ENCODE data around the gene DIAPH1.

Gene DIAPH1

GRCh38 chr5:141656396-141656795 lies 37.6 kb upstream of the DIAPH1 start:
- TF ChIP-seq ZFX (IDR thresholded peaks at IDR 0.05; ENCODE audit: borderline replicate concordance) (no peak), CTCF (IDR thresholded peaks at IDR 0.05) (no peak)

GRCh38 chr5:141655020-141655419 lies 36.2 kb upstream of the DIAPH1 start:
- no peak for TF ChIP-seq CTCF (IDR thresholded peaks at IDR 0.05)
- no peak for TF ChIP-seq ZFX (IDR thresholded peaks at IDR 0.05; ENCODE audit: borderline replicate concordance)

More at GRCh38 chr5:141656396-141656795, 37.6 kb upstream of the DIAPH1 start:
- no peak overlapping the region for H3K27ac ChIP-seq

GRCh38 chr5:141654298-141654697 lies 35.5 kb upstream of the DIAPH1 start:
- TF ChIP-seq CTCF (IDR thresholded peaks at IDR 0.05): no peak
- no peak for TF ChIP-seq ZFX (IDR thresholded peaks at IDR 0.05; ENCODE audit: borderline replicate concordance)
- no peak overlapping the region for H3K27ac ChIP-seq

More at GRCh38 chr5:141655020-141655419, 36.2 kb upstream of the DIAPH1 start:
- no peak overlapping the region for H3K27ac ChIP-seq

GRCh38 chr5:141651728-141652105 lies 32.9 kb upstream of the DIAPH1 start:
- H3K27ac ChIP-seq: no peak overlapping the region
- TF ChIP-seq ZFX (IDR thresholded peaks at IDR 0.05; ENCODE audit: borderline replicate concordance): no peak
- no peak for TF ChIP-seq CTCF (IDR thresholded peaks at IDR 0.05)

GRCh38 chr5:141650851-141651727 lies 32.3 kb upstream of the DIAPH1 start, which contains the start of gene FCHSD1:
Gene FCHSD1, minus strand, starts transcription at chr5:141651418. Its CDS starts 50 bp downstream, at chr5:141651368.
- H3K27ac ChIP-seq: no peak within 1 kb of the TSS
- TF ChIP-seq CTCF (IDR thresholded peaks at IDR 0.05): no peak
- no peak for TF ChIP-seq ZFX (IDR thresholded peaks at IDR 0.05; ENCODE audit: borderline replicate concordance)

- no peak overlapping the region for H3K27ac ChIP-seq
- no peak for TF ChIP-seq ZFX (IDR thresholded peaks at IDR 0.05; ENCODE audit: borderline replicate concordance)
- TF ChIP-seq CTCF (IDR thresholded peaks at IDR 0.05): no peak
These were observed 31.2 kb upstream of the DIAPH1 start for GRCh38 chr5:141649972-141650371.

GRCh38 chr5:141649056-141649688 lies 30.4 kb upstream of the DIAPH1 start:
- H3K27ac ChIP-seq: no peak overlapping the region

More at GRCh38 chr5:141649056-141649688, 30.4 kb upstream of the DIAPH1 start:
- TF ChIP-seq CTCF (IDR thresholded peaks at IDR 0.05) (no peak), ZFX (IDR thresholded peaks at IDR 0.05; ENCODE audit: borderline replicate concordance) (no peak)

Measured in 22Rv1 (cell line).